Body of pancreas (tissue), 4 donors: Measurements from ENCODE around the gene SORCS2.

Experiments
- POLR2A ChIP-seq, 3 donors: fragments of 450-650 bp; IDR thresholded peaks; one replicate each; pipeline ENCODE4 v1.6.1; 2016; ENCODE audit warnings: antibody characterized with exemption in 3 of 3, mild to moderate bottlenecking in 2 of 3
- TF ChIP-seq, protein P1 (sequence below), 7 experiments: fragments of 450-650 bp in 4 of 7; fragments of 200-600 bp in 3 of 7; sonication (generic) in 3 of 7; IDR thresholded peaks; one replicate each; pipeline ENCODE4 v1.5.1; 2016 to 2019; ENCODE audit warnings: antibody characterized with exemption in 7 of 7

DNA sequence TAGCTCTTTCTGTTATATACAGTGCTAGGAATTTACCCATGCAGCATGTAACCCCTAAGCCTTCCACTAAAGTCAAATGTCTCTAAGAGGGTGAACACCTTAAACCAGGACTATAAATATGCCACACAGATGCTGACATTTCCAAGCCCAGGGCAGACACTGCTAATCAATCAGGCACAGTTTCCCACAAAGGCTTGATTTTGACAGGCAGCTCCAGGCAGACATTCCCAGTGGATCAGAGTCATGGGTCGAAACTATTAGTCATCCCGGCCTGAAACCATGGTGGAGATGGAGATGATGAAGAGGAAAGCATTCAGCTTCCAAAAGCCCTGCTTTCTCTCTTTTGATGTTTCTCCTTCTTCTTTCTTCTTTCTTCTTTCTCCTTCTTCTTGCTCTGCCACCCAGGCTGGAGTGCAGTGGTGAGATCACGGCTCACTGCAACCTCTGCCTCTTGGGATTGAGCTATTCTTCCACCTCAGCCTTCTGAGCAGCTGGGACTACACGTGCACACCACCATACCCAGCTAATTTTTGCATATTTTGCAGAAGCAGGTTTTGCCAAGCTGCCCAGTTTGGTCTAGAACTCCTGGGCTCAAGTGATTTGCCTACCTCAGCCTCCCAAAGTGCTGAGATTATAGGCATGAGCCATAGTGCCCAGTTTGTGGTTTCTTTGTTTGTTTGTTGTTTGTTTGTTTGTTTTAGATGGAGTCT is 21.0 kb upstream of the SORCS2 start:
- TF ChIP-seq, protein P1, sequence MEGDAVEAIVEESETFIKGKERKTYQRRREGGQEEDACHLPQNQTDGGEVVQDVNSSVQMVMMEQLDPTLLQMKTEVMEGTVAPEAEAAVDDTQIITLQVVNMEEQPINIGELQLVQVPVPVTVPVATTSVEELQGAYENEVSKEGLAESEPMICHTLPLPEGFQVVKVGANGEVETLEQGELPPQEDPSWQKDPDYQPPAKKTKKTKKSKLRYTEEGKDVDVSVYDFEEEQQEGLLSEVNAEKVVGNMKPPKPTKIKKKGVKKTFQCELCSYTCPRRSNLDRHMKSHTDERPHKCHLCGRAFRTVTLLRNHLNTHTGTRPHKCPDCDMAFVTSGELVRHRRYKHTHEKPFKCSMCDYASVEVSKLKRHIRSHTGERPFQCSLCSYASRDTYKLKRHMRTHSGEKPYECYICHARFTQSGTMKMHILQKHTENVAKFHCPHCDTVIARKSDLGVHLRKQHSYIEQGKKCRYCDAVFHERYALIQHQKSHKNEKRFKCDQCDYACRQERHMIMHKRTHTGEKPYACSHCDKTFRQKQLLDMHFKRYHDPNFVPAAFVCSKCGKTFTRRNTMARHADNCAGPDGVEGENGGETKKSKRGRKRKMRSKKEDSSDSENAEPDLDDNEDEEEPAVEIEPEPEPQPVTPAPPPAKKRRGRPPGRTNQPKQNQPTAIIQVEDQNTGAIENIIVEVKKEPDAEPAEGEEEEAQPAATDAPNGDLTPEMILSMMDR (IDR thresholded peaks at IDR 0.05): no peak
- no peak for TF ChIP-seq POLR2A (IDR thresholded peaks at IDR 0.05)
